GM21619 (cell line): Measurements from ENCODE around the gene ANKIB1.
"Not testable (repeated sequence)": the region's sequence is repeated elsewhere in the genome, so short reads cannot be mapped to it uniquely, and the experiment has no call there.

Experiments
- ATAC-seq: cut with Tn5 transposase; IDR thresholded peaks from one replicate; pipeline ENCODE4 v1.9.1; 2021; ENCODE audit not compliant: unreplicated experiment

The ANKIB1 gene

DNA sequence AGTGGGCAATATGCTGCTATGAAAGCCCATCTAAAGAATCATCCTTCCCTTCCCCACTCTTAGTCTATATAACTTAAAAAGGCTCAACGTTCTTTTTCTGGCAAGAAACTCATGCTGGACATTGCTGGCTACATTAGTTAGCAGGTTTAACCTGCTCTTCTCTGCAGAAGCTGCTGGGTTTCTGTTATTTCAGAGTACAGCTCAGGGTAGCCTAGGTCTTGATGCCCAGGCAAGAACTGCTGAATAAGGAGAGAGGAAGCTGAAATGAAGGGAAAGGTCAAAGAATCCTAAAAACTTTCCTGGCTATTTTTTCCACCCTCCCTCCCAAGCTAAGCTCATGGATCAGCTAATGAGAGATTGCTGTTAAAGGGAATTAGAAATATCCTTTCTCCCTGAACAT is 79.4 kb downstream of the ANKIB1 start:
- no peak for ATAC-seq

DNA sequence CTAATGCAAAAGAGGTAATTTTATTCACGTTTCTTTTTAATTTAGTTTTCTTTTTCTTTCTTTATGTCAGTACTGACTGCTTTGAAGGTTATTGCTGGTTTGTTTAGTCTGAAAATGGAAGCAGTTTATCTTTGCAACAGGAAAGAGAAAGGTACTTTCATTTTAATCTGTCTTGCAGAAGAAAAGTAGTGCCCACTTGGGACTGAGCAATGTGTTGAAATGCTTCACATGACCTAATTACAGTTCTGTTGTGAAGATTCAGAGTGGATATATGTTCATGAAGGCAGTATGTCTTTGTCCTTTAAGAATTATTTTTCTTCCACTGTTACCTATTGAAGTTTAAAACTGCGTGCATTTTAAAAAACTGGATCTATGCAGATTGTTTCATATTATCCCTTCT is 80.1 kb downstream of the ANKIB1 start:
- ATAC-seq: no peak

DNA sequence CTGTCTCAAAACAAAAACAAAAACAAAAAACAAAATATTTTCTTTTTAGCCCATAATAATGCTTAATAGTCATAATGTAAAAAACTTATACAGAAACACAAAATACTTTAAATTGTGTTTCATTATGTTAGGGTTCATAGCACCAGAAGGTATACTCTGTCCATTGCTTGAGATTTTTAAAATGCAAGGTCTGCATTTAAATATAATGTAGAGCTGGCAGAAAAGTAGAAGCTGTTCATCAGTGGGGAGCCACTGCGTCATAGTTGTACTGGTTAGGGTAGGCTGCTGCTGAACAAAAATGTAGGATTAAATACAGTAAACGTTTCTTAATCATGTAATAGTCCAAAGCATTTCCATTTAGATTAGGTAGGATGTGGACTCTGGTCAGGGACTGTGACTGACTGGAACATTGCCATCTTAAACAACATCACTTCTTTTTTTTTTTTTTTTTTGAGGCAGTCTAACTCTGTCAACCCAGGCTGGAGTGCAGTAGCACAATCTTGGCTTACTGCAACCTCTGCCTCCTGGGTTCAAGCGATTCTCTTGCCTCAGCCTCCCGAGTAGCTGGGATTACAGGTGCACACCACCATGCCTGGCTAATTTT is 85.2 kb downstream of the ANKIB1 start:
- ATAC-seq: no peak

DNA sequence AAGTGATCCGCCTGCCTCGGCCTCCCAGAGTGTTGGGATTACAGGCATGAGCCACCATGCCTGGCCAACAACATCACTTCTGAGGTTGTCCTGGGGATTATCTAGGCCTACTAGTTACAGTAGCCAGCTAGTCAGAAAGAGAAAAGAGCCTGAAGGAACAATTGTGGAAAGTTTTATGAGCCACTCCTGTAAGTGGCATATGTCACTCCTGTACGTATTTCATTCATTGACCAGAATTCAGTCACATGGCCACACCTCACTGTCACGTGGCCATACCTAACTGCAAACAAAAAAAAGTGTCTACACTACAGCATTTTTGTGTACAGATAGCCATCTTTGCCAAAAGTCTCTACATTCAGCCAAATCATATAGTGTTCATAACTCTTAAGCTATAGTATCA is 85.7 kb downstream of the ANKIB1 start:
- ATAC-seq: no peak

DNA sequence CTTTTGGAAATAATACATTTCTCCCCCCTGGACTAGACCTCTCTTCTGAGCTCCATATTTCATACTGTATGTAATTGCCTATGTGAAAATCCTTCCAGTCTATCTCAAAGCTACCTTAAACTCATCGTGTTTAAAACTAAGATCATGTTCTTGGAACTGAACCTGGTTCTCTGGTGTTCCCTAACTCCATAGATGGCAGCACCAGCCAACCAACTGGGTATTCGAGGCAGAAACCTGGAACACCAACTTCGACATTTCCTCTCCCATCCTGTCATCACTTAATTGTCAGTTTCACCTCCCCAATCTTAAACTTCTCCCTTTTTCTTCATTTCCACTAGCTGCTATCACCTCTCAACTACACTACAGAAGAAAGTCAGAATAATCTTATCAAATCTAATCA is 87.0 kb downstream of the ANKIB1 start:
- no peak for ATAC-seq

DNA sequence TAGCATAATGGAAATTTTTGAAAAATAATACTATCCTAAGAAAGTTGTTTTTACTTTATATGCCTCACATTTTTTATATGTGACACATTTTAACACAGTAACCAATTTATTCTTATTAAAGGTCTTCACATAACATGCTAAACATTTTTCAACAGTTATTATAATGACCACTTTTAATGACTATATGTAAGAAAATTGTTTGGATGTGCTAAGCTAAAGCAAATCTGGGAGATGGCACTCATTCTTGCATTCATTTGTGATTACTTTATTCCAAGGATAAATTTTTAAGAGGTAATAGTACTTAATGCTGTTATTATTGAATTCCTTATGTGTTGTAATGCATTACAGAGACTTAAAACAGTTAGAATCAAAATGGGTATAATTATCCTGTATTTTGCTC is 88.1 kb downstream of the ANKIB1 start:
- no peak for ATAC-seq

DNA sequence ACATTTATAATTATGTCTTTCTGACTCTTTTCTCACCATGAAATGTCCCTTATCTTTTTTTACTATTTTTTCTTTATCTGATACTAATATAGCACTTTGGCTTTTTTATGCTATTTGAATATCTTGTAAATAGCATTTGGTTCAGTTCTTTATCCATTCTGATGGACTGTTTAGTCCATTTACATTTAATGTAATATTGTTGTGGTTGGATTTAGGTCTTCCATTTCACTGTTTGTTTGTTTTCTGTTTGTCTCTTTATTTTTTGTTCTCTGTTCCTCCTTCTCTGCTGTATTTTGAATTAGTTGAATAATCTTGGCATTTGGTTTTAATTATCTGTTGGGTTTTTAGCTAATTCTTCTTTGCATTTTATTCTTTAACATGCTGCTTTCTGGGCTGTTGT is 89.8 kb downstream of the ANKIB1 start:
- ATAC-seq: no peak

DNA sequence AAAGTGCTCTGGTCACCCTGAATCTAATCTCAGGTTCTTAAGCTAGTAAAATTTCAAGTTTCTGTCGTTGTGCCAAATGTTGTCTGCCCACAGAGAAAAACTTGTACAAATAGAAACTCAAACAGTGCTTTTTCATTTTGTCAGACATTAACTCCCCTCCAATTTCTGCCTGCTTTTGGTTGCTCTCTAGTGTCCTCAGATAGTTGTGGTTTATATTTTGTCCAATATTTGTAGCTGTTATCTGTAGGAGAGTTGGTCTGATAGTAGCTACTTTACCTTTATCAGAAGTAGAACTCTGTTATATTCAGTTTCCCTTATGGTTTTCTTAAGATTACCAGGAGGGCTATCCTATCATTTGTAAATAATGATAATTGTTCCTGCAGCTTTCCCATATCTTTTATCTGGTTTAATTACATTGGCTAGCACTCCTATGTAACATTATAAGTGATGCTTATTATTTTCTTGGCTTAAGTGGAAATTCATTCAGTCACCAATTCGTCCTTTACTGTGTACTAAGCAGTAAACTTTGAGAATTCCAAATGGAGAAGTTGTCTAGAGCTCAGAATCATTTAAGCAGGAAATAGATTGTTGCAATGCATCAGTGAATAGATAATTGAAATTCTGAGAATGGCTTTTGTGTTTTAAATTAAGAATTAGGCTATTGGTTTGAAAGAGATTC is 91.0 kb downstream of the ANKIB1 start:
- no peak for ATAC-seq

DNA sequence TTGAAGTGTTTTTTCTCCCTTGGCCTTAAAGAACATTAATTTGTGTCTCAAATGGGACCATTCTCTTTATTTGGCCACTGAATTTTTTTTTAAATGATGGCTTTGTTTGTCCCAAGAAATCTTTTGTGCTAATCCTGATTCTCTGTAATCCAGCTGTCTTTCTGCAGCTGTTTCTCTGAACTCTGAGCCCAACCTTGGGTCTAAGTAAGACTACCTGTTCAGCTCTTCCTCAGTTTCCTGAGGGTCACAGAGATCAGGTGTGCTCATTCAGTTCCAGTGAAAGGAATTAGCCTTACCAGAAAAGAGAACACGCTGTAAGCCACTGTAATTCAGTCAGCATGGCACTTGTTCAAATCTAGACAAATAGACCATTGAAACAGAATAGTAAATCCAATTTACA is 94.2 kb downstream of the ANKIB1 start:
- no peak for ATAC-seq

DNA sequence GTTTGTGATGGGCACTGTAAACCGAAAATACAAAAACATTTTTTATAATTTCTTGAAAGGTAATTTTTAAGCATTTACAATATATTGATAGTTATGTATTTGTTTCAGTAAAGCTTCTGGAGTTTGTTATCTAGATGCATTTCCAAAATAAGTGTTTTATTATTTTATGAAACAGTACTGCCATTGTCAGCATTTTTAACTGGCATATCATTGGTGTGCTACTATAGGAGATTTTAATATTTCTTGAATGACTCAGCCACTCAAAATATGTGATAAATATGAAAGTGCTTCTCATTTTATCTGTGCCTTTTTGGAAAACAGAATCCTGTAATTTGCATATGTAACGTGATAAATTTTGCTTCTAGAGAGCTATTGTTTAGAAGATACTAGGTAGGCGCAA is 97.9 kb downstream of the ANKIB1 start:
- no peak for ATAC-seq

DNA sequence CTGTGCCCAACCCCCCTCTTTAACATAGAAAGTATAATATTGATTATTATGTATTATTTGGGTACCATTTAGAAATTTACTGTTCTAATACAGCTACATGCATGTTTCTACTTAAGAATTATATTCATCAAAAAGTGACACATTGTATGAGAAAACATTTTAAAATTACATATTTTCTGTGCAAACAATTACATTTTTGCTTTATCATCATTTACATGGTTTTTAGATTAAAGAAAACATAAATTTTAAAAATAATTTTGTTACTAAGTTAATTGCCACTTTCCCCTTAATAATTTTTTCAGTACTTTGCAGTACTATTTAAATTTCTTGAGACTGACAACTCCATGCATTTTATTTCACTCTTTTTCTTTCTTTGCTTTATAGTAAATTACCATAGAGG is 106.2 kb downstream of the ANKIB1 start:
- no peak for ATAC-seq

DNA sequence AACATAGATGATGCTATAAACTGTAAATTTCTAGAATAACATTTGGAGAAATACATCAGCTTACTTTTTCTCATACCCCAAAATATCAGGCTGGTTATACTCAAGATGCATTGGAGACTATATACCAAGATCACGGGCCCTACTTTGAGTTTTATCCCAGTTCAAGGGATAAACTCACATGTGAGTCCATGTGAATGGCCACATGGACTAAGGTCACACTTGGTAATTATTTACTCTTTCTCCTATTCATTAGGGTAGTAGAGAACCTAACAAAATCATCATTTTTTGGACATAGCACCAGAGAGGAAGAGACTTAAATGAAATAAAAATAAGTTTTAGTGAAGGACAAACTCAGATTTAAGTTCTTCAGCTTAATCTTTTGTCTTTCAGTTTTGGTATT is 108.4 kb downstream of the ANKIB1 start:
- no peak for ATAC-seq

DNA sequence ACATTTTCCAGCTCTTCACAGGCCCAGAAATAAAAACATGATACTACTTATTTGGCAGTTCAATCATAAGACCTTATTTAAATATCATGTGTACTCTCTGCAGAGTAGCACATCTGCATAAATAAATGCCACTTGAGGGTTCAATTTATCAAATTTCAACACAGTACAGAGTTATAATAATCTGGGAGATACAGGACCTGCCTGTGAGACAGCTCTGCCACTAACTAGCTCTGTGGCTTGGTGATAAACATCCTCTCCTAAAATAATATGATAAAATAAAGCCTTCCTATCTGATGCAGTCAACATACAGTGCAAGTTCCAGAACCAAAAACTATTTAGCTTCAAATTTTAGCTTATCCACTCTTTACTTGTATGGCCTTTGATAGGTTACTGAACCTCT is 110.6 kb downstream of the ANKIB1 start:
- no peak for ATAC-seq

DNA sequence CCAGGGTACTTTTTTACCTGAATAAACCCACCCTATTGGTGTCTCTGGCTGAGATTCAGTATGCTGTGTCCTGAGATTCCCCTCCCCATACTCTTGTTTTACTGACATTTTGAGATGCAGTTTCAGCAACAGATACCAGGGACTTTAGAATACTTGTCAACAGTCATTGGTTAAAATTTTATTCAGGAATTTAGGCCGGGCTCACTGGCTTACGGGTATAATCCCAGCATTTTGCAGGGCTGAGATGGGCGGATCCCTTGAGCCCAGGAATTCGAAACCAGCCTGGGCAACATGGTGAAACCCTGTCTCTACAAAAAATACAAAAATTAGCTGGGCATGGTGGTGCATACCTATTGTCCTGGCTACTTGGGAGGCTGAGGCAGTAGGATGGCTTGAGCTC is 111.5 kb downstream of the ANKIB1 start:
- no peak for ATAC-seq

DNA sequence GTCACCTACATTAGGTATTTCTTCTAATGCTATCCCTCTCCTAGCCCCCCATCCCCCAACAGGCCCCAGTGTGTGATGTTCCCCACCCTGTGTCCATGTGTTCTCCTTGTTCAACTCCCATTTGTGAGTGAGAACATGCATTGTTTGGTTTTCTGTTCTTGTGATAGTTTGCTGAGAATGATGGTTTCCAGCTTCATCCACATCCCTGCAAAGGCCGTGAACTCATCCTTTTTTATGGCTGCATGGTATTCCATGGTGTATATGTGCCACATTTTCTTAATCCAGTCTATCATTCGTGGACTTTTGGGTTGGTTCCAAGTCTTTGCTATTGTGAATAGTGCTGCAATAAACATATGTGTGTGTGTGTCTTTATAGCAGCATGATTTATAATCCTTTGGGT is 113.4 kb downstream of the ANKIB1 start:
- not testable (repeated sequence) for ATAC-seq

DNA sequence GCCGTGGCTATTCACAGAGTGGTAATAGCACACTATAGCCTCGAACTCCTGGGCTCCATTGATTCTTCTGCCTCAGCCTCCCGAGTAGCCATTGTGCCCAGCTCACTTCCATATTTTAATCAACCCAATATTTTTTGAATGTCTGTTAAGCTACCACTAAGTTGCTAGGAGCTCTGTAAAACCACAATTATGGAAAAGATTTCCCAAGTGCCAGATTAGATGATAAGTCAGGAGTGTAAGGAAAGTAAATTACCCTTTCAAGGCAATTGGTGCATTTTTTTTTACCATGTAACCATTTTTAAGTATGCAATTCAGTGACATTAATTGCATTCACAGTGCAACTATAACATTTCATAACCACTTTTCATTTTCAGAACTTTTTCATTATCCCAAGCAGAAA is 114.0 kb downstream of the ANKIB1 start:
- ATAC-seq: no peak

DNA sequence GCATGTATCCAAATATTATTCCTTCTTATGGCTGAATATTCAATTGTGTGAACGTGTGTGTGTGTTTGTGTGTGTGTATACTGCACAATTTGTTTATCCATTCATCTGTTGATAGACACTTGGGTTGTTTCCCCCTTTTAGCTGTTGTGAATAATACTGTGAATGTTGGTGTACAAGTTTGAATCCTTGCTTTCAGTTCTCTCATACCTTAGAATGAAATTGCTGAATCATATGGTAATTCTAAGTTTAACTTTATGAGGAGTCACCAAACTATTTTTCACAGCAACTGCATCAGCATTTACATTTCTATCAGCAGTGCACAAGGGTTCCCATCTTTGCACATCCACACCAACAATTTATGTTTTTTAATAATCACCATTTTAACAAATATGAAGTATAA is 114.6 kb downstream of the ANKIB1 start:
- no peak for ATAC-seq

DNA sequence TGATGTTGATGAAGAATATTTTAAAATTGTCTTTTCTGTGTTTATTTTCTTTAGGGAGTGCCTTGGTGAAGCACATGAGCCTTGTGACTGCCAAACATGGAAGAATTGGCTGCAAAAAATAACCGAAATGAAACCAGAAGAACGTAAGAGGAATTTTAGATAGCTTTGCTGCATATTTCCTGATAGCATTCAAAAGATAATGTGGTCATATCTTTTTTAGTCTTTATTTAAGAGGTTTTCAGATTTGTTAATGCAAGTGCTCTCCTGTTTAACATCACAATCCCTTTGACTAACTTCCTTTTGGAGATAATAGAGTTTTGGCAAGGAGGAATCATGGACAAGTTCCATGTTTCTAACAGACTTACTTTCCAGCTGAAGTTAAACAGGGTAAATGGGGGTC is 116.4 kb downstream of the ANKIB1 start:
- no peak for ATAC-seq

DNA sequence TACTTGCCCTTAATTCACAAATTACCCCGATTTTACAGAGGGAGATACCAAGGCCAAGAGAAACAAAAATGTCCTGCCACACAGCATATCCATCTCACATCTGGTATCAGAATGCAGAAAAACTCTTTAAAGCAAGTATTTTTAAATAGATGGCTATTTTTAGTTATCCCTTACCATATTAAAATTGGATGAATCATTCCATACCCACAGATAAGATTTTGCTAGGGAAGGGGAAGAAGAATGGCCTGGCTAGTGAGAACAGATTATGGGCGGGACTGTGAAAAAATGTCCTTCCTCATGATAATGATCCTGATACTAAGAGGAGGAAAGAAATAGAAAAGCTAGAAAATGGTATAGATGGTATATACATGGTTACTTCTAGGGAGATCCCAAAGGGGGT is 121.0 kb downstream of the ANKIB1 start:
- ATAC-seq: no peak

DNA sequence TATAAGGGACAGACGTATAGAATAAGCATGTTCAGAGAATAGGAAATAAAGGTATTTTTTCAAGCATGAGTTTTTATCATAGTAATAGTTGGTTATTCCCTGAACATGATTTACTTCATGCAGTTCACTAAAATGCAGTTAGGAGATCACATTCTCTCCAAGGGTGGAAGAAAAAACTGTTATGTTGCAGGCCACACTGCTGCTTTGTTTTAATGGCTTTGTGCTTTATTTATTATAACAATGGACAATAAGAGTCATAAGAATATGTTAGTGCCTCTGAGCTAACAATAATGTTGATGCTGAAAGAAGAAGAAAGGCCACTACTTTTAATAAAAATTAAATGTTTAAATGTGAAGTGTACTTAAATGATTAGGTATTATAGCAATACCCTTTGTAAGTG is 123.0 kb downstream of the ANKIB1 start:
- ATAC-seq: no peak

DNA sequence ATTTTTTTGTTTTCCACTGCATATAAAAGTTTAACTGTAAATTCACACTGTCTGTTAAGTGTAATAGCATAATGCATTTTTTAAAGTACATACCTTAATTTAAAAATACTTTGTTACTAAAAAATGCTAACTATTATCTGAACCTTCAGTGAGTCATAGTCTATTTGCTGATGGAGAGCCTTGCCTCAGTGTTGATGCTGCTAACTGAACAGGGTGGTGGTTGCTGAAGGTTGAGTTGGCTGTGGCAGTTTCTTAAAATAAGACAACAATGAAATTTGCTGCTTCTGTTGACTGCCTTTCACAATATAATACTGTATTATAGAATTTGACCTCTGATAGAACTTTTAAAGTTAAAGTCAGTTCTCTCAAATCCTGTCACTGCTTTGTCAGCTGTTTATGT is 129.2 kb downstream of the ANKIB1 start:
- ATAC-seq: no peak

DNA sequence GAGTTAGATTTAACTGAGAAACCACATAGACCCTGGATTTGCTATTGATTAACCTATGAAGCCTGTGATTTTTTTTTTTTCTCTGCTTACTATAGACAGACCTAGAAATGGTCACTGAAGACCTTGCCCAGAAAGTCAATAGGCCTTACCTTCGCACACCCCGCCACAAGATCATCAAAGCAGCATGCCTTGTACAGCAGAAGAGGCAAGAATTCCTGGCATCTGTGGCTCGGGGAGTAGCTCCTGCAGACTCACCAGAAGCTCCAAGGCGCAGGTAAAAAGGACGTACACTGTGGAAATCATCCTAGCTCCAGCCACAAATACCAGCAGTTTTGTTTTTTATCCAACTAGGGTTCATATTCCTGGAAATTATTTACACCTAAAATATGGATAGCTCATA is 145.3 kb downstream of the ANKIB1 start:
- ATAC-seq: no peak

DNA sequence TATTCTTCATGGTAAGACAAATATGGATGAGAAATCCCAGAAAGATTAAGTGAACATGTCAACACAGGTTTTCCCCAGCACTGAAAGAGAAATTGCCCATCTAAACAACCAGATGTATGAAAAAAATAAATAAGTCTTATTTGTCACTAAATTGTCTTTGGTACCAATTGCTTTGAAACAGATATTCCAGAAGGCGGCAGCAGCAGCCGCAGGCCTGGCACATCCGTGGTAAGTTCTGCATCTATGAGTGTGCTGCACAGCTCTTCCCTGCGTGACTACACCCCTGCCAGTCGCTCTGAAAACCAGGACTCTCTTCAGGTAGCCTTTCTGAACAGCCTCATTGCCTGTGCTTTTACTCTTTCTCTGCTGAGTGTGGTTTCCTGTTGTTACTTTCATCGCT is 151.8 kb downstream of the ANKIB1 start:
- no peak for ATAC-seq
